ENCODE measurements around the gene ADAMTS12. TPM values are rescaled to one million over a fixed set of nuclear protein-coding genes. Genes with fewer than 3 reads are reported as not detected.

The ADAMTS12 gene
- total and polyA plus RNA-seq, 2 experiments from 2014 or later, result 9.1 to 17.1 TPM

GRCh38 chr5:33854733-33855151, 37.0 kb downstream of the ADAMTS12 start (continued):
- no peak for TF ChIP-seq REST (IDR thresholded peaks at IDR 0.05; ENCODE audit: unreplicated experiment)
- TF ChIP-seq ZNF331 (CRISPR knock-in tag; IDR thresholded peaks at IDR 0.05; ENCODE audit: low read depth), result no peak
- no peak for TF ChIP-seq ETS1 (IDR thresholded peaks at IDR 0.05)
- TF ChIP-seq ZNF114 (CRISPR knock-in tag; IDR thresholded peaks at IDR 0.05), result no peak
- no peak for TF ChIP-seq CTCF (conservative IDR thresholded peaks at IDR 0.05; ENCODE audit: low read depth in 2 of 2)

GRCh38 chr5:33852837-33853236, 39.0 kb downstream of the ADAMTS12 start:
- Histone ChIP-seq H3K4me2 (no peak overlapping the region), H3K27me3 (ENCODE audit: insufficient read depth) (no peaks in the 10 kb centered on the region), H3K9me2 (ENCODE audit: insufficient read depth) (no peaks in the 10 kb centered on the region), H3K4me3 (no peak overlapping the region), H3K36me3 (ENCODE audit: insufficient read depth) (no peaks in the 10 kb centered on the region), H2AFZ (no peak overlapping the region), H4K20me1 (replicated peaks; ENCODE audit: insufficient read depth) (no peaks in the 10 kb centered on the region), H3F3A (replicated peaks; ENCODE audit: low read depth) (no peaks in the 10 kb centered on the region), H3K27ac (ENCODE audit: low read depth) (no peak overlapping the region), H3K4me1 (ENCODE audit: insufficient read depth) (peaks cover 17% of the 10 kb centered on the region), H3K79me2 (replicated peaks; ENCODE audit: insufficient read depth) (peaks cover 54% of the 10 kb centered on the region)
- Mint-ChIP-seq H3K27me3 (ENCODE audit: insufficient read depth, low read depth, poor library complexity) (peaks cover 2% of the 10 kb centered on the region), H3K9me3 (no peaks in the 10 kb centered on the region), H3K4me1 (peaks cover 34% of the 10 kb centered on the region), H3K36me3 (ENCODE audit: low read depth) (no peaks in the 10 kb centered on the region), H3K4me3 (no peak overlapping the region), H3K27ac (no peak overlapping the region)
- DNase-seq (ENCODE audit: low spot score), result no peak
- TF ChIP-seq ETS1 (IDR thresholded peaks at IDR 0.05), result no peak
- no peak for TF ChIP-seq EZH2phosphoT487 (IDR thresholded peaks at IDR 0.05; ENCODE audit: unreplicated experiment)
- TF ChIP-seq EZH2 (IDR thresholded peaks at IDR 0.05; ENCODE audit: low read depth, unreplicated experiment), result no peak
- no peak for TF ChIP-seq JUNB (IDR thresholded peaks at IDR 0.05; ENCODE audit: unreplicated experiment)
- no peak for TF ChIP-seq NANOG (IDR thresholded peaks at IDR 0.05; ENCODE audit: borderline replicate concordance)
- TF ChIP-seq POLR2AphosphoS5 (IDR thresholded peaks at IDR 0.05; ENCODE audit: low read depth), result no peak
- TF ChIP-seq CTCF (conservative IDR thresholded peaks at IDR 0.05; ENCODE audit: low read depth in 2 of 2), result no peak
- no peak for TF ChIP-seq ZNF331 (CRISPR knock-in tag; IDR thresholded peaks at IDR 0.05; ENCODE audit: low read depth)
- no peak; the same call in 2 of the 3 replicates for ATAC-seq

Measured in GM23338 (cell line).